ENCODE data around the gene AGAP1. TPM values are rescaled to one million over a fixed set of nuclear protein-coding genes. Genes with fewer than 3 reads are reported as not detected.

Gene AGAP1
- total RNA-seq, 1 experiment from 2014 or later: 25.8 TPM

DNA sequence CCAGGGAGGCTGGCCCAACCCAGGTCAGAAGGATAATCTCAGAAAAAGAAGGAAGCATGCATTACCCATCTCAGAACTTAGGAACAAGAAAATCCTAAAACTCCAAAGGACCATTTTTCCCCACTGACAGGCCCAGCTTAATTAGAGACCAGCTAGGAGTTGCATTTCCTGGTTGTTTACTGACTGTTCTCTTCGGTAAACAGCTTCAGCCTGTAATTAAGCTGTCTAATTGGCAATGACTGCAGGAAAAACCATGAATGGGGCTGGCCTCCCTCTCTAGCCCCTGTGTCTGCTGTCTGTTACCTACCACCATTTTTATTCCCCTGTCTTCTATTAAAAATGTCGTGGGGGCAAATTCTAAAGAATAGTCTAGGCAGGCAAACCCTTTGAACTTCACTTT, 146.5 kb downstream of the AGAP1 start:
- Histone ChIP-seq H3K4ac (ENCODE audit: low read depth, low read length) (no peak overlapping the region), H3K4me2 (ENCODE audit: insufficient read depth, insufficient read length, low read length) (no peak overlapping the region), H4K8ac (replicated peaks; ENCODE audit: insufficient read length, low read depth, low read length) (no peak overlapping the region), H4K91ac (ENCODE audit: insufficient read length, low read depth, low read length) (no peak overlapping the region), H3K23me2 (ENCODE audit: insufficient read length, low read depth, low read length, poor library complexity, severe bottlenecking) (no peaks in the 10 kb centered on the region), H3K14ac (ENCODE audit: insufficient read depth, low read length) (no peak overlapping the region), H2BK120ac (ENCODE audit: low read depth, low read length, poor library complexity, severe bottlenecking) (no peak overlapping the region), H3K4me1 (ENCODE audit: insufficient read depth, low read length) (peaks cover 19% of the 10 kb centered on the region; the same call in 1 of the 2 replicates), H3K9me3 (ENCODE audit: control insufficient read depth, low read depth, low read length) (no peaks in the 10 kb centered on the region), H3K9ac (ENCODE audit: extremely low read depth, insufficient read length, low read length) (no peak overlapping the region), H3T11ph (ENCODE audit: low read length) (no peak overlapping the region), H4K5ac (ENCODE audit: insufficient read length, low read depth, low read length) (no peak overlapping the region), H3K79me2 (ENCODE audit: insufficient read depth, low read length) (no peaks in the 10 kb centered on the region; the same call in 1 of the 2 replicates), H3K23ac (ENCODE audit: insufficient read length, low read depth, low read length) (no peak overlapping the region), H2AK5ac (ENCODE audit: insufficient read length, low read length) (no peak overlapping the region), H2AFZ (ENCODE audit: low read length) (no peak overlapping the region), H2BK20ac (ENCODE audit: low read depth, low read length, poor library complexity, severe bottlenecking) (no peak overlapping the region), H2BK12ac (ENCODE audit: insufficient read length, low read depth, low read length) (no peak overlapping the region), H3K79me1 (ENCODE audit: insufficient read depth, low read depth, low read length, poor library complexity, severe bottlenecking) (no peaks in the 10 kb centered on the region), H4K20me1 (ENCODE audit: control insufficient read depth, insufficient read depth, insufficient read length) (no peaks in the 10 kb centered on the region), H3K18ac (ENCODE audit: insufficient read length, low read depth, low read length) (no peak overlapping the region), H3K56ac (ENCODE audit: insufficient read length, low read depth, low read length) (no peak overlapping the region), H3K27ac (ENCODE audit: insufficient read length, low read depth, low read length) (no peak overlapping the region), H2BK5ac (ENCODE audit: insufficient read length, low read length) (no peak overlapping the region), H2BK15ac (ENCODE audit: low read depth, low read length) (no peak overlapping the region), H3K27me3 (ENCODE audit: insufficient read depth, low read length) (no peaks in the 10 kb centered on the region)
- Mint-ChIP-seq H3K4me1 (peaks cover 52 to 59% of the 10 kb centered on the region in 2 experiments), H3K9me3 (no peaks in the 10 kb centered on the region), H3K36me3 (ENCODE audit: insufficient read depth in 1 of 3, low read depth in 3 of 3) (no peaks in the 10 kb centered on the region), H3K27ac (peak overlapping the region in 1 of 3 experiments; percentile 24; a peak in 2 of 7 replicates), H3K4me3 (no peak overlapping the region), H3K27me3 (ENCODE audit: low read depth) (no peaks in the 10 kb centered on the region)
- TF ChIP-seq, protein P1, sequence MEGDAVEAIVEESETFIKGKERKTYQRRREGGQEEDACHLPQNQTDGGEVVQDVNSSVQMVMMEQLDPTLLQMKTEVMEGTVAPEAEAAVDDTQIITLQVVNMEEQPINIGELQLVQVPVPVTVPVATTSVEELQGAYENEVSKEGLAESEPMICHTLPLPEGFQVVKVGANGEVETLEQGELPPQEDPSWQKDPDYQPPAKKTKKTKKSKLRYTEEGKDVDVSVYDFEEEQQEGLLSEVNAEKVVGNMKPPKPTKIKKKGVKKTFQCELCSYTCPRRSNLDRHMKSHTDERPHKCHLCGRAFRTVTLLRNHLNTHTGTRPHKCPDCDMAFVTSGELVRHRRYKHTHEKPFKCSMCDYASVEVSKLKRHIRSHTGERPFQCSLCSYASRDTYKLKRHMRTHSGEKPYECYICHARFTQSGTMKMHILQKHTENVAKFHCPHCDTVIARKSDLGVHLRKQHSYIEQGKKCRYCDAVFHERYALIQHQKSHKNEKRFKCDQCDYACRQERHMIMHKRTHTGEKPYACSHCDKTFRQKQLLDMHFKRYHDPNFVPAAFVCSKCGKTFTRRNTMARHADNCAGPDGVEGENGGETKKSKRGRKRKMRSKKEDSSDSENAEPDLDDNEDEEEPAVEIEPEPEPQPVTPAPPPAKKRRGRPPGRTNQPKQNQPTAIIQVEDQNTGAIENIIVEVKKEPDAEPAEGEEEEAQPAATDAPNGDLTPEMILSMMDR (conservative IDR thresholded peaks at IDR 0.05): no peak
- no peak for DNase-seq
- no CpG with 5 or more reads among the region's 2 CpGs for WGBS (ENCODE audit: extremely low coverage, insufficient read length, low lambda C conversion rate)

Data from H9 (cell line).